ENCODE measurements around the gene EFNA5.

- no peak for TF ChIP-seq GATA2 (IDR thresholded peaks at IDR 0.05; ENCODE audit: low read depth, low read length)
- no peak; the same call in 1 of the 2 replicates for TF ChIP-seq GATA3 (IDR thresholded peaks at IDR 0.05; ENCODE audit: low read depth, low read length)
These were observed 136.5 kb downstream of the EFNA5 start for GRCh38 chr5:107533910-107534876.

All from SH-SY5Y (cell line).